LNCaP clone FGC (cell line): Measurements from ENCODE around the gene MLANA.
"Not testable (repeated sequence)": the region's sequence is repeated elsewhere in the genome, so short reads cannot be mapped to it uniquely, and the experiment has no call there.

Source experiments
- DNase-seq: peaks from one replicate; pipeline ENCODE4 v3.0.0-alpha.2; 2011; ENCODE audit warnings: low read depth
- H3K4me3 ChIP-seq: 2 replicates; pipeline ENCODE4 v1.5.1; 2011; ENCODE audit warnings: mild to moderate bottlenecking, low read depth, low read length, control low read depth
- CTCF ChIP-seq: IDR thresholded peaks from 2 replicates; pipeline ENCODE4 v1.5.1; 2012; ENCODE audit warnings: mild to moderate bottlenecking; ENCODE audit not compliant: control insufficient read depth, insufficient read depth; ENCODE audit errors: extremely low read depth

MLANA gene

GRCh38 chr9:5876026-5876425 lies 14.7 kb upstream of the MLANA start:
- no peak overlapping the region for H3K4me3 ChIP-seq
- TF ChIP-seq CTCF, result no peak
- DNase-seq, result no peak

- no peak overlapping the region for H3K4me3 ChIP-seq
- no peak for DNase-seq
- TF ChIP-seq CTCF, result no peak
Measured at GRCh38 chr9:5876711-5877110, 14.0 kb upstream of the MLANA start.

DNA sequence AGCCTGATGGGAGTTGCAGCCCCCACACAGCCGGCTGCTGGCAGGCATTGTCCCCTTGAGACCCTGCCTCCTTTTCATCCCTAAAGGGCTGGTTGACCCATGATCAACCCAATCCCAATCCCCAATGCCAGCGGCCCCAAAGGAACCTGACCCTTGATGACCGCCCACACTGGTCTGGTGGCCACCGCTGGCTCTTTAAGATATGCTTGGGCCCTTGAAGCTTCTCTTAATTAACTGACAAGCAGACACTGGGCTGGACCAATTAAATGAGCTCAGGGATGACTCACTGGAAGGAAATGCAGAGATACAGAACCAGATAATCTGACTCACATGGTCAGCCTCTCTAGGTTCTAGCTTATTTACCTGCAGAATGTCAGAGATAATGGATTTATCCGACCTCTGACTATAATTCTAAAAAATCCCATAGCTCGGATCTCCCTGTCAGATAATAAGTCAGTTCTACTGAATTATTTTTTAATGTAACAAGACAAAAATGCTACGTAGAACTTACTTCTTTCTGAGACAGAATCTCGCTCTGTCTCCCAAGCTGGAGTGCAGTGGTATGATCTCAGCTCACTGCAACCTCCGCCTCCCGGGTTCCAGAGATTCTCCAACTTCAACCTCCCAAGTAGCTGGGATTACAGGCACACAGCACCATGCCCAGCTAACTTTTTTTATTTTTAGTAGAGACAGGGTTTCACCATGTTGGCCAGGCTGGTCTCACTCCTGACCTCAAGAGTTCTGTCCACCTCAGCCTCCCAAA lies 11.1 kb upstream of the MLANA start:
- TF ChIP-seq CTCF, result no peak
- peak; percentile 48 for DNase-seq
- no peak overlapping the region for H3K4me3 ChIP-seq

DNA sequence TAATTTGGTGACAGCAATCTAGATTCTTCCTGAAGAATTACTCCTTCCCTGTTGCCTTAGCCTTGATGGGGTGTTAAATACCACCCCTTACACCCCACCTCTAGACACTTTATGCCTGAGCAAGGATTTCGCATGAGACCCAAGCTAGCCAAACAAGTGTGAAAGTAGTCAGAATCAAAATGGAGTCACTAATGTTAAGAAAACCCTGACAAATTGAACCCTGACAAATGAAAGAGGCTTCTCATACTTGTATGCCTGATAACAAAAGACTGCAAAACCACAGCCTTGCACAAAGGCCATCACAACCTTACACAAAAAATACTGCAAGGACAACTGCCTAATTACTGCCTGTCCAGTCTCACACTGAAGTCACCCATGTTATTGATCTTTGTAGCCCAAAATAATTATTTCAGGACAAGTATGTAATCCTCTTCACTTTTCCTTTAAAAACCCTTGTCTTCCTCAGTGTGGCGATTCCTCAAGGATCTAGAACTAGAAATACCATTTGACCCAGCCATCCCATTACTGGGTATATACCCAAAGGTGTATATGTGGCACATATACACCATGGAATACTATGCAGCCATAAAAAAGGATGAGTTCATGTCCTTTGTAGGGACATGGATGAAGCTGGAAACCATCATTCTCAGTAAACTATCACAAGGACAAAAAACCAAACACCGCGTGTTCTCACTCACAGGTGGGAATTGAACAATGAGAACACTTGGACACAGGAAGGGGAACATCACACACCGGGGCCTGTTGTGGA lies 8.3 kb upstream of the MLANA start:
- DNase-seq, H3K4me3 ChIP-seq: not testable (repeated sequence)

DNA sequence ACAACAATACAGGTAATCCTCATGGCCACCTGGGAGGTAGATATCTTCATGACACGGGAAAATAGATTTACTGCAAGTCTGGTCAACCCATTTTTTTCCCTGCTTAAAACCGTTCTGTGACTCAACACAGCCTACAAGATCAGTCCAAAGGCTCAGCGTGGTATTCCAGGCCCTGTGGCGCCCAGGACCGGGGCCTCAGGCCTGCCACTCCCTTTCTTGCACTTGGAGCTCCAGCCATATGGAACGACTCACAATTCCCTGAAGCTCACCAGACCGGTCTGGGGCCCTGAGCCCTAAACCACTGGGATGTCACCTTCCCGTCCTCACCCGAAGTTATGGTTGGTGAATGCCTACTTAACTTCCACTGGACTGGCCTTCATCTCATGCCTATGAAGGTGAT lies 6.5 kb upstream of the MLANA start:
- DNase-seq, result no peak
- no peak for TF ChIP-seq CTCF
- H3K4me3 ChIP-seq, result no peak overlapping the region

- H3K4me3 ChIP-seq, result no peak overlapping the region
- DNase-seq, result peak; percentile 33
- peak; percentile 98 for TF ChIP-seq CTCF
Measured at GRCh38 chr9:5886114-5886939, 4.4 kb upstream of the MLANA start.

DNA sequence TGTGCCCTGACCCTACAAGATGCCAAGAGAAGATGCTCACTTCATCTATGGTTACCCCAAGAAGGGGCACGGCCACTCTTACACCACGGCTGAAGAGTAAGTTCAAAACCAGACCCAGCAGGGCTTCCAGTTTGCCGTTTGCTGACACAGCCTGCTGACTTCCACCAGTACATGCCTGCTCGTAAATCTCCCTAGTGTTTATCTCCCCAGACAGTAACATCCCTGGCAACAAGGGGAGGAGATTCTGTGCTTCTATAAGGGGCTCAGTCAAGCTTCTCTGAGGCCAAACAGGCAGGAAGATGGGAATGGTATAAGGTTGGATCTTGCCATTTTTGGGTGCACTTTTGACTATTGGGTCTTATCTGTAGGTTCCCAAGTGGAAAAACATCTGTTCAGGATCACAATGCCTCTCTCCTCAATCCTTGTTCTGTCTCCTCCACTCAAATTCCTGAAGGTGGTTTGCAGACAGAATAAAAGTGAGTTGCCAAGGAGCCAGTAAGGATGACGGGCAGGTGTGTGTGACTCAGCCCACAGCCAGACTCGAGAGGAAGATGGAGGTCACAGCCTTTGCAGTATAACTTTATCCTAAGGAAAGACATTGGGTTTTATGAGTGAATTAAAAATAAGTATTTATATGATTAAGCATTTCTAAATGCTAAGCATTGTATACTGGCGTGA lies 1.9 kb downstream of the MLANA start:
- no peak overlapping the region for H3K4me3 ChIP-seq
- no peak for TF ChIP-seq CTCF

More for the DNA sequence above, 1.9 kb downstream of the MLANA start:
- DNase-seq, result no peak
